ENCODE results near the gene PARD3B.

PARD3B gene

GRCh38 chr2:204713211-204713610, 167.9 kb downstream of the PARD3B start:
- no peak for DNase-seq

- no peak for DNase-seq
Measured at GRCh38 chr2:204715361-204715760, 170.1 kb downstream of the PARD3B start.

DNA sequence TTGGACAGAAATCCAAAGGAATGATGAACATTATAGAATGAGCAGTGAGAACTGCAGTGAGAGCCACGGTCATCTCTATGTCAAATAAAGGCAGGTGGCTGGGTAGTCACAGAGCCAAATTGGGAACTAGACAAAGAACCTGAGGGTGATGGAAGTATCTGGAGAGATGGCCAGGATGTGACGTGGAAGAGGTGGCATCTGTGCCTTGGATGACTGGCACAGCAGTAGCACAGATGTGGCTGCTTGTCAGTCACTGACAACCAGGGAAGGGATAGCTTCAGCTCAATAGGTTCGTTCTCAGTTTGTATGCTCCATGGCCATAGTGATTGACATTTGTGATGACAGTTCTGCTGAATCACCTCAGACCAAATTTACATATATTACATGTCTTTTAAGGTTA, 172.3 kb downstream of the PARD3B start:
- DNase-seq, result no peak

DNA sequence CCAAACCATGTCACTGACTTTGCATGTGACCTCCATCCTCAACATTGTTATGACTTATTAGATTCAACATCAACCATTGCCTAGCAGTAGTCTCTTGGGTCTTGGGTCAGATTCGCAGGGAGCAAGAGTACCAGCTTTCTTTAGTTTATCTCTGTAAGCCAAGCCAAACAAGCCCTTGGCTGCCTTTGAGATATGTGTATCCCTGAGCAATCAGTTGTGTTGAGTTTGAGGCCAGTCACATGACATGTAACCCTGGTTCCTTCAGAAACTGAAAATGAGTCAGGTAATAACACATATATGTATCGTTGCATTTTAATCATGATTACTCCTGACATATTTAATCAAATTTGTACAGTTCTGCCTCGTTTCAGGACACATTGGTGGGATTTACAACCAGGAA, 173.3 kb downstream of the PARD3B start:
- no peak for DNase-seq

DNA sequence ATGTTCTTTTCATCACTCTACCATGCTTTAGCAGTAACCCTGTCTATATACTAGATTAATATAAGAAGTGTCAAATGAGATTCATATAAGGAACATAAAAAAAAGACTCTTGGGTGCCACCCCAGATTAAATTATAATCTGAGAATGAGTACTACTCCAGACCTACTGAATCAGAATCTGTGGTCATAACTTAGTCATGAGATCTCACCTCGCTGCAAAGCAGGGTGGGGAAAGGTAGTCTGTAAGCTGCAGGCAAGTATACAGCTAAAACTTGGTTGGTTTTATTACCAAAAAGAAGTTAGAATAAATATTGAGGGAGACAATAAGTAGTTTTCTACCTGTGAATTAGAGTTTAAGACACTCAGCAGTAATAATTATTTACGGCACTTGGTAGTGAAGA, 175.6 kb downstream of the PARD3B start:
- DNase-seq, result no peak

GRCh38 chr2:204722207-204722606, 176.9 kb downstream of the PARD3B start:
- no peak for DNase-seq

DNA sequence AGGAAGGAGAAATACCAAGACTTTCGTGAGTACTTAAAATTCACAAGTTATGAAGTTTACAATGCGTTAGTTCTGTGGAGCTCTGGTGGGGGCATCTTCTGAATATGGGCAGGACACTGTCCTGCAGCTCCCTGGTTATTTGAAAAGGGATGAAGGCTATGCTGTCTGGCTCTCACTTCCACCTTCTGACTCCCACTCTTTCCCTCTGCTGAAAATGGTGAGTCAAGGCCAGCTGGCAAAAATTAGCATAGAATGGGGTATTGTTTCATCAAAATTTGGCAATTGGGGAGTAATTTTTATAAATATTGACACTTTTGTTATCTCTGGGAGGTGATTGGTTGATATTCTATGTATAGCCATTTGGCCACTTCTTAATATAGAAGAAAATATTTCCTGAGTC, 177.4 kb downstream of the PARD3B start:
- DNase-seq, result no peak

DNA sequence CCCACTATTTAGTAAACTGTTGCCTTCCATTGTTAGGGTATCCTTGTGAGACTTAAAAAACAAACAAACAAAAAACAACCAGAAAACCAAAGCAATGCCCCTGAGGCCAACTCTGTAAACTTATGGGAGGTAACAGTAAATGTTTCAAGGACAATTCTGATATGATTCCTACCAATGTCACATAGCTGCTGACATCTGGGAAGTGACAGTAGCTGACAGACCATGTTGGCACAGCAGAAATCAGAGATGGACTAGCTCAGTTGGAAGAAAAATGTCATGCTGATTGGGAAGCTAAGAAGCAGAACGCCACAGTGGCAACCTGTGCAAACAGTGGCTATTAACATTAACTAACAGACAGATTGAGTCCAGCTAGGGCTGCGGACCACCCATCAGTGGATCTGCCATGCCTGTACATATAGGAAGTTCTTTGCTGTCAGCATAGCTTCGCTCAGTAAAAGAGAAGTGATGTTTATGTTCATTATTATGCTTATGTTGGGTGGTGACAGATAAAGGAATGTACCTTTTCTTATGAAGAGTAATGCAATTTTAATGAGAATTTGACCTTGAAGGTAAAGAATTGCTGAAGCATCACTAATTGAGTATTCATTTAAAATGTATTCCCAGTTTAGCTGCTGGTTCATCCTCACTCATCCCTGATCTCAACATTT, 180.6 kb downstream of the PARD3B start:
- no peak for DNase-seq

- no peak for DNase-seq
Measured at GRCh38 chr2:204726831-204727230, 181.6 kb downstream of the PARD3B start.

DNA sequence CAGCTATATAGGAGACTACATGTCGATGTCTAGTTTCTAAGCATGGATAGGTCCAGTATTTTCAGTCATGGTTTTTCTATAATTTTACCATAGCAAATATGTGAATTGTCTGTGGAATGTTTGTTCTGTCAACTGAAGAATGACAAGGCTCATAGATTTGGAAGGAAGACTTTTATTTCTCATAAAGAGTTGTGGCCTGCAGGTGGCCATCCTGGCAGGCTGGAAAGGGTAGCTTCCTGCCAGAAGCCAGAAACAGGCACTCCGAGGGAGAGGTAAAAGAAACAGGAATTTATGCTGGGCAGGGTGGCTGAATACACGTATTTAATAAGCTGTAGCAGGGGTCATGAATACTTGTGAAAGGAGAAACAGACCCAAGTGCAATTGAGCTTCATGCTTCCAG, 182.1 kb downstream of the PARD3B start:
- no peak for DNase-seq

DNA sequence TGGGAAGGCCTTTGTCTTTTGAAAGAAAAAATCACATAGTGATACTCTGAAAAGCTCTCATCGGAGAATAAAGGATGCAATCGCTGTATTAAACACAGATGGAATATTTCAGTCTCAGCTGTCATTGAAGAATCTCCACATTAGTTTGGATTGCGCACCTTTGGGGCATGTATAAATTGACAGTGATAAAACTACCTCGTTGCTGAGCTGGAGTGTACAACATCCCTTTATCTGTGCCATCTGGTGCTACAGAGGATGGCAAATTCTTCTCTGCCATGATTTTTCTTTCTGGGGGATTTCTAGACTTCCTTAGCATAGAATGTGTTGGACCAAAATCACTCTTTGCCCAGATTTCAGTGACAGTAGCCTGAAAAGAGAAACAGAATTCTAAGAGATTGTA, 185.3 kb downstream of the PARD3B start:
- DNase-seq, result no peak

DNA sequence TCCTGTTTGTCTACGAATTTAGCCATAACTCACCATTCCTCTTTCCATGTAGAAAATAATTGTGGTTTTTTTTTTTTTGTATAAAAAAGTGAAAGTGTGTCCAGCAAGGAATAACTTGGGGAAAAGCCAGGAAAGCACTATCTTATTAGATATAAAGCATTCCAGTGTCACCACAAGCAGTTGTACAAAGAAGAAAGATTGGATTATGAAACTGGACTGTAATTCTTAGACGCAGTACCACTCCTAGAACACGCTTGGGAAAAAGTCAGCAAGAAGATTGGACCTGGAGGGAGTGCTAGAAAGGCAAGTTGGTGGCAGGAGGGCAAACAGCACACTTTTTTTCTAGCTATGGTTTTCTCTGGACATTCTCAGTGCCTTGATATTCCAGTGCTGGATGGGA, 186.7 kb downstream of the PARD3B start:
- no peak for DNase-seq

GRCh38 chr2:204737296-204737695, 192.0 kb downstream of the PARD3B start:
- DNase-seq, result no peak

DNA sequence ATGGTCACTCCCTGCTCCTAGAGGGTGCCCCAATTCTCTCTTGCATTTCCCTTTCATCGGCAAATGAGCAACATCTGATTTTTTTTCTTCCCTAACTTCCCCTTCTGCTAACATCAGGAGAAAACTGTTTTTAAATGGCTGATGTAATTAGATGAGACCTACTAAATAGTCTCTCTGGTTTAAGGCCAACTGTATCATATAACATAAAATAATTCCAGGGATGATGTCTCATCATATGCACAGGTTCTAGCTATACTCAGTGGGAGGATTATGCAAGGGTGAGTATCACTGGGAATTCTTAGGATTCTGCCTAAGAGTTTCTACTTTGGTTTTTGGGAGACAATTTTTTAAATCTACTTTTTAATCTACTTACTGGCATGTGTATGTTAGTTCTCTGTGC, 193.4 kb downstream of the PARD3B start:
- DNase-seq, result no peak

GRCh38 chr2:204743393-204743960, 198.2 kb downstream of the PARD3B start:
- DNase-seq, result no peak

GRCh38 chr2:204744506-204744905, 199.2 kb downstream of the PARD3B start:
- DNase-seq, result no peak

- DNase-seq, result no peak
Measured at GRCh38 chr2:204748286-204748685, 203.0 kb downstream of the PARD3B start.

DNA sequence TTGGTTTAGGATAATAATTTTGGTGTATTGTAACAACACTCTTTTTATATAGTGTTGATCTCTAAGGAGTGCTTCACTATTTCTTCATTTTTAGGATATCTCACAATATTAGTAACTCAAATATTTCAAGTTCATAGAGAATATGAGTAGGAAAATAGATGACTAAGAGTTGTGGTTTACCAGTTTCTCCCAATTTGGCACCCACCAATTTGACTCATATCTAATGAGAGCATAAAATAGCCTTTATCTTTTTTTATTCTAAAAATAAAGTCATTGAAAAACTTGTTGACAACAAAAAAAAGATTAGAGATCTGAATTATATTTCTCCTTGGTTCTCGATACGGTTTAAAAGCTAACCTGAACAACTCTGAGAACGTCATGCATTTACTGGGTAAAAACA, 204.0 kb downstream of the PARD3B start:
- no peak for DNase-seq

- no peak for DNase-seq
Measured at GRCh38 chr2:204750389-204750788, 205.1 kb downstream of the PARD3B start.

DNA sequence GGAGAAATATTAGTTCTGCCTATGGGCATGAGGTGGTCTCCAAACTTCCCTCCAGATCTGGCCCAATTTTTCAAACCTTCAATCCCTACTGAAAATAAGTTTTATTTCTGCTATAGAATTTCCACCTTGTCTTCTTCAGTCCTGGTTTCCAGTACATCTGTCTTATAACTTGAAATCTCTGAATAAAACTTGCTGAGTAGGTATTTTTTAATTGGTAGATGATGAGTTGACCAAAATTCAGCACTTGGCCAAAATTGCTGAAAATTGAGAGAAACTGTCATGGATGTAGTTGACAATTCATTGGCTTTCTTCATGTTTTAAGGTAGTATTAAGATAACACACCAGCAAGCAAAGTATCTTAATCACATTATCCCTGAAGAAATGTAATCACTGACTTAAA, 206.2 kb downstream of the PARD3B start:
- no peak for DNase-seq

DNA sequence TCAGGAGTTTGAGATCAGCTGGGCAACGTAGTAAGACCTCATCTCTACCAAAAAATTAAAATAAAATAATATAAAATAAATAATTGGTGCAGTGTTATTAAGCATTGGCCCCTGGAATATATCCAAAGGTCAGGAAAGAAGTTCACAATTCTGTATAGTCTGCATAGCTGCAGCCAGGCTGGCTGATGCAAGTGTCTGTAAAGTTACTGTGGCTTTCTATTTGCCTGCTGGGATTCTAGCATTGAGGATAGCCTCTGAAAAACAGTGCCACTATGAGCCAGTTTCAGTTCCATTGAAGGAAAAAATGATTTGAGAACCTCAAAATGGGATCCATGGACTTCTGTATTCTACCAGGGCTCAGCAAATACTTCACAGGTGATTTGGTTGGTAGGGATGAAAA, 208.6 kb downstream of the PARD3B start:
- DNase-seq, result no peak

DNA sequence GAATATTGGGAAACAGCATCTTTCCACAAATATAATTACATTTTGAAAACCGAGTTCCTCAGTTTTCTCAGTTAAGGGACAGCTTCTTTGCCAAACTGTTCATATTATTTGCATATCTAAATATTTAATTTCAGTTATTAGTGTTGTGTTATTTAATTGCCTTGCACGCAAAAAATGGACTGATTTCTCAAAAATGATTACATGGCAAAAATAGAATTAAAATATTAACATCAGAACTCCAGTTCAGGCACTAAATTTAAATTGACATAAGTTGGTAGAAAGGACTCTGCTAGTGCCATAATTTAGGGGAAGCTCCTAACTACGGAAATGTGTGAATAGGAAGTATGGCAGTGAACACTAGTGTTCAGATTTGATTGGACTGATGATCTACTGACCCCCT, 209.6 kb downstream of the PARD3B start:
- DNase-seq, result no peak

DNA sequence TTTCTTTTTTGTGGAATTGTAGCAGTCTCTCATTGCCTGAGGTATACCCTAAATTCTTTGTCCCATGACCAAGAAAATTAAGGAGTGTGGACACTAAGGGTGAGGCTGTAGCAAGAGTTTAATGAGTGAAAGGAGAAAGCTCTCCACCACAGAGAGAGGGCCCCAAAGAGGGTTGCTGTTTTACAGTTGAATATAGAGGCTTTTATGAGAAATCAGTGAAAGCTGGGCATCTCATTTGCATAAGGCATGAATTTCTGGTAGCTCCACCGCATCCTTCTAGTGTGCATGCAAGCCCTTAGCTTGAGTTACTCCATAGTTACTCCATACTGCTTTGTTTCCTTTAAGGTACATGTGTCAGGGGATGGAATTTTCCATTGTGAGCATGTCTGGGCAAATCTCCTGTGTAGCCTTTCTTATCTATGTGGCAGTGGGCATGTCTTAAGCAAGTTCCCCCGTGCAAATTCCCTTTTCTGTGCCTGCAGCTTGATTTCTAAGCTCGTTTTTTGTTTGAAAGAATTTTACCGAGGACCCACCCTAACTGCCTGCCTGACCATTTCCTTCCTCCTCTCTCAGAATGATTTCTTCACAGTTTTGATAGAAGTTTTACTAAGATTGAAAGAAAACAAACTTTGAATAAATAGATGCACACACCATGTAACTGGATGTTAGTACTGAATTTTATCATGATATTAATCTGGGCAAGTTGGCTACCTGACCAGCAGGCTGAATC, 218.9 kb downstream of the PARD3B start:
- DNase-seq, result no peak

GRCh38 chr2:204770735-204771134, 225.5 kb downstream of the PARD3B start:
- no peak for DNase-seq

GRCh38 chr2:204771721-204772120, 226.4 kb downstream of the PARD3B start:
- DNase-seq, result no peak
